Thyroid gland (tissue), 4 donors: ENCODE measurements around the gene SOWAHC.

ENCODE experiments used
- POLR2A ChIP-seq, 2 donors: fragments of 450-650 bp; IDR thresholded peaks; one replicate each; pipeline ENCODE4 v1.6.1; 2017; ENCODE audit warnings: antibody characterized with exemption in 2 of 2, mild to moderate bottlenecking in 2 of 2, moderate library complexity in 1 of 2
- TF ChIP-seq, protein P1 (sequence below), 6 experiments: fragments of 200-600 bp in 3 of 6; fragments of 450-650 bp in 3 of 6; sonication (generic) in 3 of 6; IDR thresholded peaks; one replicate each; pipeline ENCODE4 v1.5.1; 2016 to 2019; ENCODE audit warnings: antibody characterized with exemption in 6 of 6, mild to moderate bottlenecking in 2 of 6, inconsistent platforms in 1 of 6, moderate library complexity in 1 of 6

DNA sequence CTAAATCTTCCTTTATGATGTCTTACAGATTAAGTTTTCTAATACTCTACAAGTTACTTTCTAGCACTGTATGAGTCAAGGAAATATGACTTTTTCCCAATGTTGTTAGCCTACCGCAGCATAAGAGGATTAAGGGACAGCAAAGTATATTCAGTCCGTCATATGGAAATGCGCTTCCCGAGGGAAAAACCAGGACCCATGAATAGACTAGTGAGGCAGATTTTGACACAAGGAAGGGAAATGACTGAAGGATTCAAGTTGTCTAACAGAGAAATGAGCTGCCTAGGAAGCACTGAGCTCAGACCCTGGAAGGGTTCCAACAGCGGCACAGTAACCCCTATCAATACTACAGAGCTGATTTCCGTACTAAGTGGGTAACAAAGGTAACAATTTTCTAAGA lies 12.4 kb upstream of the SOWAHC start:
- TF ChIP-seq POLR2A (IDR thresholded peaks at IDR 0.05): no peak
- TF ChIP-seq, protein P1, sequence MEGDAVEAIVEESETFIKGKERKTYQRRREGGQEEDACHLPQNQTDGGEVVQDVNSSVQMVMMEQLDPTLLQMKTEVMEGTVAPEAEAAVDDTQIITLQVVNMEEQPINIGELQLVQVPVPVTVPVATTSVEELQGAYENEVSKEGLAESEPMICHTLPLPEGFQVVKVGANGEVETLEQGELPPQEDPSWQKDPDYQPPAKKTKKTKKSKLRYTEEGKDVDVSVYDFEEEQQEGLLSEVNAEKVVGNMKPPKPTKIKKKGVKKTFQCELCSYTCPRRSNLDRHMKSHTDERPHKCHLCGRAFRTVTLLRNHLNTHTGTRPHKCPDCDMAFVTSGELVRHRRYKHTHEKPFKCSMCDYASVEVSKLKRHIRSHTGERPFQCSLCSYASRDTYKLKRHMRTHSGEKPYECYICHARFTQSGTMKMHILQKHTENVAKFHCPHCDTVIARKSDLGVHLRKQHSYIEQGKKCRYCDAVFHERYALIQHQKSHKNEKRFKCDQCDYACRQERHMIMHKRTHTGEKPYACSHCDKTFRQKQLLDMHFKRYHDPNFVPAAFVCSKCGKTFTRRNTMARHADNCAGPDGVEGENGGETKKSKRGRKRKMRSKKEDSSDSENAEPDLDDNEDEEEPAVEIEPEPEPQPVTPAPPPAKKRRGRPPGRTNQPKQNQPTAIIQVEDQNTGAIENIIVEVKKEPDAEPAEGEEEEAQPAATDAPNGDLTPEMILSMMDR (IDR thresholded peaks at IDR 0.05): no peak
